ENCODE results near the gene C4BPB.

Gene C4BPB

DNA sequence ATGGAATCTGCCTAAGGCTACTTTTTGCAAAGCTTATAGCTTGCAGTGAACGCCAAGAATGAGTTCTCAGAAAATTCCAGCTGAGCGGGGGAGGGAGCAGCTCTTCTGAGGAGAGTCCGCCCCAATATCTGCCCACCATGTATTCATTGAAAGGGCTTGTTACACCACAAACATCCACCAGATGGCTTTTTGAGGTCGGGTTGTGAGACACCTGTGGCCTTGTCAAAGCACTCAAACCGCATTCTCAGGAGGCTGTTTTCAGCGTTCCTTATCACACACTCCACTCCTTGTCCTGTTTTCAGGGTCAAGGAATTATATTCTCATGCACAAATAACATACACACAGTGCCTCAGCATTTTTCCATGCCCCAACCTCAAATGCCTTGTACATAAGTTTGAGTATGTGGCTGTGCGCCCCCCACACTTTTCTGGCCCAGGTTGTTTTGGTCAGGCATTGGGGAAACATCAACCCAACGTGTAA is 3.9 kb upstream of the C4BPB start:
- DNase-seq (ENCODE audit: low read depth in 2 of 2): peak; percentile 8 to 50

DNA sequence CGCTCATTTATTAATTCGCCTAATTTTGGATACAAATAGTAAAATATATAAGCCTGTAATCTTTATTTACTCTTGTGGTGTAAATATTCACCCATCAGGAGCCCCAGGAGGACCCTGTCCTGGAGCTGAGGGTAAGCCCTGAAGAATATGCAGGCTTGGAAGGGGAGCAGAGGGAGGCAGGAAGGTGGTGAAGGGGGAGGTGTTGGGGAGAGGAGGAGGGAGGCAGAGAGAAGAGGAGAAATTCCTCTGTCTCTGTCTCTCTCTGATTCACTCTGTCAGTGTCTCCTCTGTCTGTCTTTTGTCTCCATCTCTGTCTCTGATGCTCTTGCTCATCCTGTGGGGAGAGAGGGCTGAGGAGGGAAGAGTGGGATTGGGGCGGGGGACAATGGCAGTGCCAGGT is 2.8 kb upstream of the C4BPB start:
- DNase-seq (ENCODE audit: low read depth in 2 of 2): no peak

DNA sequence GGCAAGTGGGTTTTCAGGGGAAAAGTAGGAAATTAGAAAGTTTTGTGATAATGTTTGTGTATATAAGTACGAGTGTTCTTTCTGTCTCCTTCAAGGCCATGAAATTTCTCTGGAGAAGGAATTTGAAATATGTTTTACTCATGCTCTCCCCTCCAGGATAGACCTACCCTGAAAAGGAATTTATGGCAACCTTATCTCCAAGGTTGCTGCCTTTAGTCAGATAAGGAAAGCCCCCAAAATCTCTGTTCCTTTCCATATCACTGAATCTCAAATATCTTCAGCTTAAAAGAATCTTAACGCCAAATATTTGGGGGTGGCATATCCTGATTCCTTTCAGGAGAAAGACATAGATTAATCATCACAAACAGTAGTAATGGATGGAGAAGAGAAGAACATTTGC is 499 bp upstream of the C4BPB start:
- DNase-seq (ENCODE audit: low read depth in 2 of 2): no peak

DNA sequence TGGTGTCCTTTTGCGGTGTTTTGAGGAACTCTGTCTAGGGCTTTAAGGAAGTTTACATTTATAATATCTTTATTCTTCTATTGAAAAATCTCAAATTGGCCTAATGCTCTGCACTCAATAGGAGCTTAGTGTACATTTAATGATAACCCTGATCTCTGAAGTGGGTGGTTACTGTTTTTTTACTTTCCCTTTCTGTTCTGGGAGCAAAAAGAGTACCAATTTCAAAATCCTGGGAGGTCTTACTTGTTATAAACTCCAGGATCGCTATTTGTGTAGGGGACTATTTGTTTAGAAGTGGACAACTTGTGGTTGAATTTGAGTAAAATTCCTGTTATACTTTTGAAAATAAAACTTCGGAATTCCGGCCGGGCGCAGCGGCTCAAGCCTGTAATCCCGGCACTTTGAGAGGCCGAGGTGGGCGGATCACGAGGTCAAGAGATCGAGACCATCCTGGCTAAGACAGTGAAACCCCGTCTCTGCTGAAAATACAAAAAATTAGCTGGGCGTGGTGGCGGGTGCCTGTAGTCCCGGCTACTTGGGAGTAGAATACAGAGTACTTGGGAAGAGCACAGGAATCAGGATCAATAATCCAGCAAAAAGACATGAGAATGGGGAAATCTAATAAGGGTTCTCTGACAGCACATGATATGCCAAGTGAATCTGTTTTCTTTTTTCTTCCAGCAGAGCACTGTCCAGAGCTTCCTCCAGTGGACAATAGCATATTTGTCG is 1.1 kb downstream of the C4BPB start:
- DNase-seq (ENCODE audit: low read depth in 2 of 2): no peak

DNA sequence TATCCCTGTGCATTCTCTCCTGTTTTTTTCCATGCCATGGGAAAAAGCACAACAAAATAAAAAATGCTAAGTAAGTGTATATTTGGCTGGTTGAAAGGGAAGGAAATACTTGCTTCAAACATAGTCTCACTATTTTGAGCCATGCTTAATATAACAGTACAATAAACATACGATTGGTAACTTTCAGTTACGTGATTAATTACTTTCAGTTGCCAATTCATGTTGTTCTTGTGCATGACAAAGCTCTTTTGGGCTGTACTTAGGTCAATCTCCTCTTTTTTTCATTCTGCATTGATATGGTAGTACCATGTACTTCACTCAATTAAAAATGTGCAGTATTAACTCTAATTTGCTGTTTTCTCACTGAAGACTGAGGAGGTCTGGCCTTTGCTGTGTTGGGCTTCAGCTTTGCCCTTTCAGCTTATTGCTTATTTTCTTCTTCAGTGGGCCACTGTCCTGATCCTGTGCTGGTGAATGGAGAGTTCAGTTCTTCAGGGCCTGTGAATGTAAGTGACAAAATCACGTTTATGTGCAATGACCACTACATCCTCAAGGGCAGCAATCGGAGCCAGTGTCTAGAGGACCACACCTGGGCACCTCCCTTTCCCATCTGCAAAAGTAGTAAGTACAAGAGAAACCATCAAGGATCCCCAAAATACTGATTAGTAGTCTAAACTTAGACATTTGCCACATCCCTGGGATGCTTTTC is 2.7 kb downstream of the C4BPB start:
- DNase-seq (ENCODE audit: low read depth in 2 of 2): no peak

DNA sequence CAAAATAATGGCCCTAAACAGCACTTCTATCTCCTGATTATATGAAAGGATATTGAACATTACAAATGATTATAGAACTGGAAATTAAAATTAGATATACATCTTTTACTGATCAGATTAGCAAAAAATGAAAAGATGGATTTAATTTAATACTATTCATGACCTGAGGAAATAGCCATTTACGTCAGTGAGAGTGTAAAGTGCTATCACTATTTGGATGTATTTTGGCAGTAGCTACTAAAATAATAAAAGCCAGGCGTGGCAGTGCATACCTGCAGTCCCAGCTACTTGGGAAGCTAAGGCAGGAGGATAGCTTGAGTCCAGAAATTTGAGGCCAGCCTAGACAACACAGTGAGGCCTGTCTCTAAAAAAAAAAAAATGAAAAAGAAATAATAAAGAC is 5.3 kb downstream of the C4BPB start:
- no peak for DNase-seq (ENCODE audit: low read depth in 2 of 2)

DNA sequence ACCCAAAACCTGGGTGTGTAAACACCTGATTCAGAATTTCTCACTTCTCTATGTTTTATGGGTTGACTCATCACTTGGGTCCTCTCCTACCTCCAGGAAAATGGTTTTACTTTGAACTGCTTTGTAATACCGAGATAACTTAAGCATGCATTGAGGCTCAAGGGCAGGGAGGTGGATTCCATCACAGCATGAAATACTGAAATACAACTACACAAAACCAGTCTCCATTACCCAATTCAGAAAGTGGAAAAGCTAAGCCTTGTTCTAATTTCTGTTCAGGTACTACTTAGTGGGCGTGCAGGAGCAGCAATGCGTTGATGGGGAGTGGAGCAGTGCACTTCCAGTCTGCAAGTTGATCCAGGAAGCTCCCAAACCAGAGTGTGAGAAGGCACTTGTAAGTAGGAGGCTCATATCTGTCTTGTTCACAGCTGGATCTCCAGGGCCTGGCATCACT is 9.2 kb downstream of the C4BPB start:
- DNase-seq (ENCODE audit: low read depth in 2 of 2): peak; percentile 8 to 30

DNA sequence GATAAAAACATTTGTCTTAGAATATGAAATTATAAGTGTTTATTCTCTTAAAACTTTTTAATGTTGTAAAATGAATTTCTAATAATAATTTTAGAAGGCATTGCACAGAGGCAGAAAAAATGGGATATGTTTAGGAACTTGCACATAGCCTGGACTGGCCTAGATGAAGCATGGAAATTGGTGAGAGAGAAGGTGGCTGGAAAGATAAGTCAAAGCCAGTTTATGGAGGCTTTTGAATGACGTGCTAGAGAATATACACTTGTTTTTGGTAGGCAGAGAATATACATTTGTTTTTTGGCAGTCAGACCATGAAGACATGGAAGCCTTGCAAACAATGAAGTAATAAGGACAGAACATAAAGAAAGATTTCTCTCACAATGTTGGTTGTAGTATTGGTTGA is 13.1 kb downstream of the C4BPB start:
- DNase-seq (ENCODE audit: low read depth in 2 of 2): no peak

DNA sequence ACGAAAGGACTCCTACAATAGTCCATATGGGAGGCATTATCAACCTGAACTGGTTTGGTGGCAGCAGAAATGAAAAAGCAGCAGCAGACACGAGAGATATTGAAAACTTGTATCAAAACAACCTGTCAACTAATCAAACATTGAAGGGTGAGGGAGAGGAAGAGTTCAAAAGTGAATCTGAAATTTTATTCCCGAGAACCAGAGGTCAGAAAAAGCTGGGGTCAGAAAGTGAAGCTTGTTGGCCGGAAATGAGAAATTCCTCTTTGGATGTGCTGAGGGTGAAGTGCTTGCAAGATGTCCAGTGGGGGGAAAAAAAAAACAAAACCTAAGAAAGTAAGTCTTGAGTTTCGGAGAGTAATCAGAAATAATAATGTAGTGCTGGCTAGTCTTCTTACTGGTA is 13.5 kb downstream of the C4BPB start:
- no peak for DNase-seq (ENCODE audit: low read depth in 2 of 2)

DNA sequence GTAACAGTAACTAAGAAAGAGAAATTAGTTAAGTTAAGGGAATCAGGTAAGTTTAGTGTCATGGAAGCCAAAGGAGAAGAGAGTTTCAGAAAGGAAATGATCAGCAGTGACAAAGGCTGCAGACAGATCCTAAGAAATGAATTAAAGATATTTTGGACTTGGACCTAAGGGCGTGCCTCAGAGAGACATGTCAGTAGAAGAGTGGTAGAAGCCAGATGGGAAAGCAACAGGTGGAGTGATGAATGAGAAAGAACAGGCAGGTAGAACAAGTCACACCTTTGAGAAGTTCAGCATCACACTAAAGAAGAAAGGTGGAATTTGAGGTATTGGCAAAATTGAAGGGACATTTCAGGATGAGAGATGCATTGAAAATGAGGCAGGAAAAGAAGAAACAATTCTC is 14.0 kb downstream of the C4BPB start:
- DNase-seq (ENCODE audit: low read depth in 2 of 2): no peak

DNA sequence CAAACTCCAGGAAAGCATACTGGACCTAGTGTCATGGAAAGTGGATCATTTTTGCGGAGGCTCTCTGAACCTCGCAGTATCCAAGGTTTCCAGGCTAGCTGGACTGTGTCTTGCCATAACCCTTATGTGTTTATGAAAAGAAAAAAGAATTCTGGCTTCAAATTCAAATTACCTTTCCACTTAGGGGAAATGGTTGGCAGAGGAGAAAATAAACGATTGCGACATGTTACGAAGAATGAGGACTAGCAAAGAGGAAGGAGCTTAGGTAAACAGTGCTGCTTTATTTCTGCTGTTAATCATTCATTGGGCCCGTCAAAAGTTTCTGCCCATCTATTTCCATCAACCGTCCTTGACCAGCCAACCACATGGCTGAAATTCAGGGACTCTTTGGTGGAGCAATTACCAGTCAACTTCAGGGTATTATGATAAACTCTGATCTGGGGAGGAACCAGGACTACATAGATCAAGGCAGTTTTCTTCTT is 15.3 kb downstream of the C4BPB start, which contains the start of gene C4BPA:
Gene C4BPA, plus strand, starts transcription at position 342 of the 482 bp plus-strand sequence. CDS start 8,793 bp downstream, outside the sequence.
- DNase-seq (ENCODE audit: low read depth in 2 of 2): no peak

DNA sequence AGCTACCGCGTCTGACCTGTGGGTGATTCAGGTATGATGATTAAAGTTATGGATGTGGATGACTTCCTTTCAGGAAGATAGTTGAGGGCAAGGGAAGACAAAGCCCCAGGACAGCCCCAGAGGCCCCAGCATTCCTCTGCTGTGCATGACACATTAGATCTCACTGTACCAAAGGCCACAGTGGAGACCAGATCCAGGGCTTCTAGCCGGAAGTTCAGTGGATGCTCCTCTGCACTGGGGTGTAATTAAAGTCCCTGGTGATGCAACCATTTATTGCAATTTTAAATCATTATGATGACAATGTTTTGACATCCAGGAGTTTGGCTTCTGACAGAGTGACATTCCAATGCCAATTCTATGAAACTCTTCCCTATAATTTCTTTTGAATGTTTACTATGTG is 20.3 kb downstream of the C4BPB start:
- DNase-seq (ENCODE audit: low read depth in 2 of 2): no peak

DNA sequence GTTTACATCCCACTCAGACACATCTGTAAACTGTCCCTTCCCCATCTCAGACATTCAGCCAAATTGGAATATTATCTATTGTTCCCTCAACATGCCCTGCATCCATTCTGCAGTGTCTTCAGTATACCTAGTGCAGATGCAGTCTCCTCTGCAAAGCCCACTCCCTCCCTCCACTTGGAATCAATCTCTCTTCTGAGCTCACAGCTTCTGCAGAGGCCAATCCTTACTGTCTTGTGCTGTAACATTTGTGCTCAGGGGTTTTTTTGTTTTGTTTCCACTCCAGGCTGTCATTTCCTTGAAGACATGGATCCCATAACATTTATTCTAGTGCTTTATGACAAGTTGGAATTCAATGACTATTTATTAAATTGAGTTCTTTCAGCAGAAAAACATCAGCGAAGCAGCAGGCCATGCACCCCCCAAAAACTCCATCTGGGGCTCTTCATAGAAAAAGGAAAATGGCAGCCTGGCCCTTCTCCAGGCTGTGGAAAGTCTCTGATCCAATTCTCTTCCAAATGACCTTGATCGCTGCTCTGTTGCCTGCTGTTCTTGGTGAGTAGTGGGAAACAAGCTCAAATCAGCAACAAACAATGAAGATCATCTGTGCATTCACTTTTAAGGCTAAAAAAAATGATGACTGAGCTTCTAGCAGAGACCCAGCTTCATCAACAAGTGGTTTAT is 24.1 kb downstream of the C4BPB start:
- DNase-seq (ENCODE audit: low read depth in 2 of 2): no peak

DNA sequence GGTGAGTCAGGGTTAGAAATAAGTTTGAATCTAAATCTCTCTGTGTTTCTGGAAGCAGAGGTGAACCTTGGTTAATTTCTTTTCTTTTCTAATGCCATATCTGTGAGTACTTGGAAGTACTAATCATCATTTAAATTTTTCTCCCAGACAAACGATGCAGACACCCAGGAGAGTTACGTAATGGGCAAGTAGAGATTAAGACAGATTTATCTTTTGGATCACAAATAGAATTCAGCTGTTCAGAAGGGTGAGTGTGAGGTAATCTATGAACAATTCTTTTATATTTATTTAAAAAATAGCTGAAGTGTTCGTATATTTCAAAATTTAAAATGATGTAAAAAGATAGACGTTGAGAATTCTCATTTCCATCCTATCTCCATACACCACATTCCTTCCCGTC is 26.6 kb downstream of the C4BPB start:
- DNase-seq (ENCODE audit: low read depth in 2 of 2): no peak

DNA sequence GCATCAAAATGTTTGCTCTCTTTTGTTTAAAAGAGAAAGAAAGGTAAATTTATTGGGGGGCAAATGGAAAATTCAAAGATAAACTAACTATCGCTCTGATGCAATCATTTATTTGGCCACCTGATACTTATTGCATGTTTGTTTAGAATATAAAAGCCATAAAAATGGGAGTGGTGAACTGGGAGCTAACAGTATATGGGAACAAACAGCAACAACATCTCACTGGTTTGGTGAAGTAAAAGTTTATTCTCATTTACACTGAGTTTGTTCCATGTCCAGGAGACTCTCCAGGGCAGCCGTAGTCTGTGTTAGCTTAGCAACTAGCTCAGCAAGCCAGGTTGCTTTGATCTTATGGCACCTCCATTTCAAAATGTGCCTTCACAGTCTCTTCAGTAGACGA is 35.7 kb downstream of the C4BPB start:
- no peak for DNase-seq (ENCODE audit: low read depth in 2 of 2)

DNA sequence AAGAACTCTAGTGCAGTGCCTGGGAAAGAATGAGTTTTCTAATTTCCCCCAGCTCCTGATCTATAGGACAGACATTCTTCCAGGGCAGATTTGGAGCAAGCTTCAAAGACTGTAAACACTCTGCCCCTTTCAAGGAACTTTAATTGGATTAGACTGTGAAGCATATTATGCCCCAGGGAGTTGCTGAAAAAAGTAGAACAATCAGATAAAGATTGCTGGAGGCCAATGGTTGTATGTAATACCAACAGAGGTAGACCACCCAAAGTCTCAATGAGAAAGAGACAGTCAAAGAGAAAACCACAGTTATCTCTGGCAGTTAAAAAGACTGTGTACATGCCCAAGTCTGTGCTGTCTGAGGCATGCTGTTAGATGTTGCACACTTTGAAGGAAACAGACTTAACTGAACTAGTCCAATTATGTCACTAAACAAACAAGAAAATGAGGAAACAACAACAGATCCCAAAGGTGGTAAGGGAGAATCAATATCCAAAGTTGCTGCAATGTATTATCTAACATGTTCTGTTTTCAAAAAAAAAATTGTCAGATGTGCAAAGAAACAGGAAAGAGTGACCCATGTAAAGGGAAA is 39.8 kb downstream of the C4BPB start:
- DNase-seq (ENCODE audit: low read depth in 2 of 2): no peak

DNA sequence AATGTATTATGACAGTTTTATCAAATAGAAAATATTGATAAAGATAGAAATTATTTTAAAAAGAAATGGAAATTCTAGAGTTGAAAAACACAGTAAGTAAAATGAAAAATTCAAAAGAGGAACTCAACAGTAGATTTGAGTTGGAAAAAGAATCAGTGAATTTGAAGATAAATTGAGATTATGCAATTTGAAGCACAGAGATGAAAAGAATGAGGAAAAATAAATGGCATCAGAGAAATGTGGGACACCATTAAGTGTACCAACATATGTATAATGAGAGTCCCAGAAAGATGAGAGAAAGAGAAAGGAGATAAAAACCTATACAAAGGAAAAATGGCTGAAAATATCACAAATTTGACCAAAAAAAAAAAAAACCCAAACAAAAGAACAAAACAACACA is 40.4 kb downstream of the C4BPB start:
- no peak for DNase-seq (ENCODE audit: low read depth in 2 of 2)

DNA sequence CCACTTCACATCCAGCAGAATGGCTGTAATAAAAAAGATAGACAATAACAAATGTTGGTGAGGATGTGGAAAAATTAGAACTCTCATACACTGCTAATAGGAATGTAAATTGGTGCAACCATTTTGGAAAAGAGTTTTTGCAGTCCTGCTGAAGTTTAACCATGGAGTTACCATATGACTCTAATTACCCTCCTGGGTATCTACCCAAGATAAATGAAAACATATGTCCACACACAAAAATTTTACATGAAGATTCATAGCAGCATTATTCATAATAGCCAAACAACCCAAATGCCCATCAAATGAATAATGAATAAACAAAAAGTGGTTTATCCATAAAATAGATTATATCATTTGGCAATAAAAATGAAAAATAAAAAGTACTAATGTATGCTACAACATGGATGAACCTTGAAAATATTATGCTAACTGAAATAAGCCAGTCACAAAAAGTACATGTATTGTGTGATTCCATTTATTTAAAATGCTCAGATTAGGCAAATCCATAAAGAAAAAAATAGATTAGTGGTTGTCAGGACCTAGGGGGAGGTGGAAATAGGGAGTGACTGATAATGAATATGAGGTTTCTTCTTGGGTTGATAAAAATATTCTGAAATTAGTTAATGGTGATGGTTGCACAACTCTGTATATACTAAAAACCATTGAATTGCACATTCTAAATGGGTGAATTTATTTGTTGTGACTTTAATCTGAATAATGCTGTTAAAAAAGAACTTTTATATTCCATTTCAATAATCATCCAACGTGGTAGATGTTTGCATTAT is 41.8 kb downstream of the C4BPB start:
- no peak for DNase-seq (ENCODE audit: low read depth in 2 of 2)

DNA sequence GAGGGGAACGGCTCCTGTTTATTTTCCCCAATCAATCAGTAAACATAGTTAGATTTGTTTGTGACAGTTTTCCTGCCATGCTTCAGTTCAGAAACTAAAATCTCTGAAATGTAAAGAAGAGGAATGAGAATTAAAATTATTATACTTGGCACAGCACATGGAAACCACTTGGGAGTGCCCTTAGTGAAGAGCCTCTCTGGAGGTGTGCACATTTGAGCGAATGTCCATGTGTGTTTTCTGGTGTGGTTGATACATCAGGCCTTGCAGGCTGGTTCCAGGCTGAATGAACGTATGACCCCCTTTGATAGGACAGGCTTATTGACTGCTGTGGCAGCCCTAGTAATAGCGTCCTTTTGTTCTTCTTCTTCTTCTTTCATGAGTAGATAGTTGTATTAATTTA is 42.5 kb downstream of the C4BPB start:
- DNase-seq (ENCODE audit: low read depth in 2 of 2): no peak

DNA sequence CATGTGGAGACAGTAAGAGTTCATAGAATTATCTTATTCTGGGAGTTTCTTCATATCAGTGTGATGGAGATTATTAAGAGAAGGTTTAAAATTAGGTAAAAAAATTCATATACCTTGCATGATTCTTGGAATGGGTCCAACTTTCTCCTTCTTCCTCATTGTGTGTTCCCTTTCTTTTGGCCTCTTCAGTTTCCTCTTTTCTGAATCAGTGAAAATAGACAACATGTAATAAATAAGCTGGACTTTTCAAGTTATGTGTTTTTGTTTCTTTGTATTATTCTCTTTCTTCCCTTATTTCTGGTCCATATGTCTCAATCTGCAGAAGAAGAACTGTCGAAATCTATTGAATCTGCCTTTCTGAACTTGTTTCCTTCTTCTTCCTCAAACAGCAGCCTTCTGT is 45.9 kb downstream of the C4BPB start:
- DNase-seq (ENCODE audit: low read depth in 2 of 2): no peak

DNA sequence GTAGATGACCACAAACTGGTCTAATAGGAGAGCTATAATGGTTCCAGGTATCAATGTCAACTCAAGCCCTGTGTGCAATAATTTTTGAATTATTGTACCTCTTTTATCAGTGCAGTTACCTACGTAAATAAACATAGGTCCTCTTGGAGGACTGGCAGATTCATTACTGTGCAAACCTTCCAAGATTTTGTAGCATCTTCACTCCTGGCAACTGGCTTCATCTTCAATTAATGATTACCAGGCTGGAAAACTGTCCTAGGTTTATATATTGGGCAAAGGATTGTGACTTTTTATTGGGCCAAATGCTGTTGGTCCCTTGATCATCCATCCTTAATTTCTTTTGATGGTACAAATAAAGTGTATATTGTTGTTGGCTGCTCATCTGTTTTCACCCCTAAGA is 51.0 kb downstream of the C4BPB start:
- no peak for DNase-seq (ENCODE audit: low read depth in 2 of 2)

Data from stimulated activated CD8-positive, alpha-beta memory T cell treated with anti-CD3 and anti-CD28 coated beads, Interleukin-15, amount 100 ng/mL, for 48 hours (primary cell).